GM21423 (cell line): ENCODE results near the gene REV3L.

Source experiments
- ATAC-seq: cut with Tn5 transposase; IDR thresholded peaks from one replicate; pipeline ENCODE4 v1.9.1; 2021; ENCODE audit warnings: mild to moderate bottlenecking, moderate library complexity; ENCODE audit not compliant: unreplicated experiment

Gene REV3L

DNA sequence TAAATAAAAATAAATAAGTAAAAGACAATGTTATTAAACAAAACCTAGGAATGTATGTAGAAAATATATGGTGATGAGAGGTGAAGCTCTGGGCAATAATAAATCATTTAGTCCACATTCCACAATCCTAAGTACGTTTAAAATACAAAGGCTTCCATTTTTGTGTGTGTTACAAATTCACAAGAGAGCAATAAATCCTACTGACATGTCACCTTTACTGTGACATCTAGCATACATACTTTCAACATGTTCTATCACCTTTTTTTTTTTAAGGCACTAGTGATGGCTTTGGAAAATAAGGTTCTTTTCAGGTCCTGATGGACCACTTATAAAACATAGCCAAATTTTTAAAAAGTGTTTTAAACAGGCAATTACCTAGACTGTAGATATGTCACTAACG lies 12.0 kb downstream of the REV3L start:
- ATAC-seq: no peak

DNA sequence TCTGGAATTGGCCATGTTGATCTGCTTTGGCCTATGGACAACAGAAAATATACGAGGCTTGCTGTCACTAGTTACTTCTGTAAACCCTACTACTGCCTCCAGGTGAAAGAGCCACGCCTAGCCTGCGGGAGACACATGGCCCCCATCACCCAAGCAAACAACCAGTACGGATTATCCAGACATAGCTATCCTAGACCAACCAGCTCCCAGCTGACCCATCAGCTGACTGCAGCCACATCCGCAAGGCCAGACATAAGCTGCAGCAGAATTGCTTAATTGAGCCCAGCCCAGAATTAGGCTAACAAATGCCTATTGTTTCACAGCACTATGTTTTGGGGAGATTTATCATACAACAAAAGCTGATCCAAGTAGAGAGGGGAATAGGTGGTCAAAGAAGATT lies 13.5 kb downstream of the REV3L start:
- ATAC-seq: no peak

GRCh38 chr6:111468329-111469012 lies 14.5 kb downstream of the REV3L start:
- no peak for ATAC-seq

- ATAC-seq: no peak
Measured at GRCh38 chr6:111464184-111464583, 18.8 kb downstream of the REV3L start.

- no peak for ATAC-seq
Measured at GRCh38 chr6:111462770-111463391, 20.1 kb downstream of the REV3L start.

DNA sequence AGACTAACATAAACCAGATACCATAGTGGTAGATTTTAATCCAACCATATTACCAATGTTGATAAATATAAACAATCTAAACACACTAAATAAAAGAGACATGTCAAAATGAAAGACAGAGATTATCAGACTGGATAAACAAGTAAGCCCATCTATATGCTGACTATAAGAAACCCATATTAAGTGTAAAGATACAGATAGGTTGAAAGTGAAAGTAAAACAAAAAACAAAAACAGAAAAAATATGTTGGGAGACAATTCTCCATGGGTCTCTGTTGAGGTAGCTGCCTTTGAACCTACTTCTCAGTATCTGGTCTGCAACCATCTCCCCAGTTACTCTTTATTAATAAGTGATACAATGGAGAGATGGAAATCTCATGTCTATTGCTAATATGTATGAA lies 21.2 kb downstream of the REV3L start:
- ATAC-seq: no peak

DNA sequence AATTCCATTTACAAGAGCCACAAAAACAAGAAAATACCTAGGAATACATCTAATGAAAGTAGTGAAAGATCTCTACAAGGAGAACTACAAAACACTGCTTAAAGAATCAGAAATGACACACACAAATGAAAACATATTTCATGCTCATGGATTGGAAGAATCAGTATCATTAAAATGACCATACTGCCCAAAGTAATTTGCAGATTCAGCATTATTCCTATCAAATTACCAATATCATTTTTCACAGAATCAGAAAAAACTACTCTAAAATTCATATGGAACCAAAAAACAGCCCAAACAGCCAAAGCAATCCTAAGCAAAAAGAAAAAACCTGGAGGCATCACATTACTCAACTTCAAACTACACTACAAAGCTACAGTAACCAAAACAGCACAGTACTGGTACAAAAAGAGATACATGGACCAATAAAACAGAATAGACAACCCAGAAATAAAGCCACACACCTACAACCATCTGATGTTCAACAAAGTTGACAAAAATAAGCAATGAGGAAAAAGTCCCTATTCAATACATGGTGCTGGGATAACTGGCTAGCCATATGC lies 24.3 kb downstream of the REV3L start:
- ATAC-seq: no peak

GRCh38 chr6:111456208-111456607 lies 26.8 kb downstream of the REV3L start:
- ATAC-seq: no peak

- no peak for ATAC-seq
Measured at GRCh38 chr6:111450636-111451035, 32.4 kb downstream of the REV3L start.

GRCh38 chr6:111450087-111450486 lies 32.9 kb downstream of the REV3L start:
- no peak for ATAC-seq

GRCh38 chr6:111449129-111449528 lies 33.9 kb downstream of the REV3L start:
- no peak for ATAC-seq

DNA sequence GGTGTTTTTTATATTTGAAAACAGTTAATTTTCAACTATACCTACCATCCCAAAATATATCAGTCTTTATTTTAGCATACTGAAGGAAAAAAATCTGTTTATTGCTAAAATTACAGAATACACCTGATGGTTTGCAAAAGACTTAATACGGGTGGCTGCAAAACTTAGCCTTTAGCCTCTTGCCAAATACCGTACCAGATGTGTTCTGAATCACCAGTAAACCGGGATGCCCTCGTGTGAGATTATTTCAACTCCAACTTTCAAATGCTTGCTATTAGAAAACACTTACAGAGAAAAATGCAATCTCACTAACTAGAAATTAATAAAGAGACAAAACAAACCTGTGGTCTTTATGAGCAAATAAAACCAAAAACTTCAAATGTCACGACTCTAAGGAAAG lies 36.0 kb downstream of the REV3L start:
- no peak for ATAC-seq

DNA sequence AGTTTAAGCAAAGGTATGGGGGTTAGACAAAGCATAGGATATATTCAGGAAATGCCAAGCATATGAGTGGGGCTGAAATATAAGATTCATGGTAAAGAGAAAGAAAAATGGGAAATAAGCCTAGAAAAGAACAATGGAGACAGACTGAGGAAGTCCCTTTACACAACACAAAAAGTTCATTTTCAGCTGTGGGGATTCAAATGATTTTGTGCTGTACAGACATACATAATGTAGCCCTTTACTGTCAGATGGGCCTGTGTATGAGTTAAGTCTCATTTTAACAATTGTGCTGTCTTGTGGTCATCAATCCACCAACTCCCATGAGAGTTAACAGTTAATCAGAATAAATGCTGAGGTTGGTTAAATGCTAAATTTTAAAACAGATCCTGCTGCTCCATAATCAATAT lies 37.2 kb downstream of the REV3L start:
- ATAC-seq: no peak

GRCh38 chr6:111444794-111445193 lies 38.2 kb downstream of the REV3L start:
- ATAC-seq: no peak

DNA sequence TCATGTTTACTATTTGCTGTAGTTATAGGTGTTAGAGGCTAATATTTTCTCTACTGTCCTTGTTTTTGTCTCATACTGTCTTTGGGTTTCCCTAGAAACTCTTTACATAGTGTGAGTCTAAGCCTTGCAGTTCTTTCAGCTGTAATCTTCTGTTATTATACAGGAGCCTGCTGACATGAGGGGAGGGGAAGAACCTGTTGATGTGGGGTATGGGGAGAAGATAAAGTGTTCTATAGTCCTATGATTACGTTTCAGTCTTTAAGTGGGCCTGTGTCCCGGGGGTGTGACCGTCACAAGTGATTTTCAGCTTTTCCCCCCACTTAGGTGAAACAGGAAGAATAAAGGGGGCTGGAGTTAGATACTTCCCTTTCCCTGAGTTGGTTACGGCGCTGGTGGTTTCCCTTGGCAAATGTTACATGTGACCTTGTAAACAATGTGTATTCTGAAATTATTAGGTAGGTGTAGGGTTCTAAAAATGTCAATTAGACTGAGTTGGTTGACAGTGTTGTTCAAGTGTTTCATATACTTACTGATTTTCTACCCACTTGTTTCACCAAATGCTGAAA lies 41.3 kb downstream of the REV3L start:
- peak; percentile 51 for ATAC-seq

DNA sequence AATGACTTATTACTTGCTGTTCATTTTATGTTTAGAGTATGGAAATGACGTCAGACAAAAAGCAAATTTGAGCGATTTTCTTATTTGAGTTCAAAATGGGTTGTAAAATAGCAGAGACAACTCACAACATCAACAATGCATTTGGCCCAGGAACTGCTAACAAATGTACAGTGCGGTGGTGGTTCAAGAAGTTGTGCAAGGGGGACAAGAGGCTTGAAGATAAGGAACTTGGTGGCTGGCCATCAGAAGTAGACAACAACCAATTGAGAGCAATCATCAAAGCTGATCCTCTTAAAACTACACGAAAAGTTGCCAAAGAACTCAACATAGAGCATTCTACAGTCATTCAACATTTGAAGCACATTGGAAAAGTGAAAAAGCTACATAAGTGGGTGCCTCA lies 43.8 kb downstream of the REV3L start:
- ATAC-seq: no peak

DNA sequence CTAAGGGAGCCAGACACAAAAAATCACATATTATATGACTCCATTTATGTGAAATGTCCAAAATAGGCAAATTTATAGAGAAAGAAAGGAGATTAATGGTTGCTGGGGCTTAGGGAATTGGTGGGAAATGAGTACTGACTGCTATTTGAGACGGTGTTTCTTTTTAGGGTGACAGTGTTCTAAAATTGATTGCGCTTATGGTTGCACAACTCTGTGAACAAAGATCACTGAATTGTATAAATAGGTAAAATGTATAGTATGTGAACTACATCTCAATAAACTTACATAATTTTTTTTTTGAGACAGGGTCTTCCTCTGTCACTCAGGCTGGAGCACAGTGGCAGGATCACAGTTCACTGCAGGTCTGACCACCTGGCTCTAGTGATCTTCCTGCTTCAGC lies 45.4 kb downstream of the REV3L start:
- ATAC-seq: no peak

DNA sequence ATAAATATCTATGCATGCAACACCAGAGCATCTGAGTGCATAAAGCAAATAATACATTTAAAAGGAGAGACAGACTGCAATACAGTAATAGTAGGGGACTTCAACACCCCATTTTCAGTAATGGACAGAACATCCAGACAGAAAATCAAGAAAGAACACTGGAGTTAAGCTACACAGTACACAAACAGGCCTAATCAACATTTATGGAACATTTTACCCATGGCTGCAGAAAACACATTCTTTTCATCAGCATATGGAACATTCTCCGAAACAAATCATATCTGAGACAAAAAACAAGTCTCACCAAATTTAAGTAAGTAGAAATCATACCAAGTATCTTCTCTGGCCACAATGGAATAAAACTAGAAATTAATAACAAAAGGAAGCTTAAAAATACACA lies 50.5 kb downstream of the REV3L start:
- ATAC-seq: no peak

- ATAC-seq: no peak
Measured at GRCh38 chr6:111430605-111431376, 52.2 kb downstream of the REV3L start.

GRCh38 chr6:111429571-111429970 lies 53.4 kb downstream of the REV3L start:
- ATAC-seq: no peak

DNA sequence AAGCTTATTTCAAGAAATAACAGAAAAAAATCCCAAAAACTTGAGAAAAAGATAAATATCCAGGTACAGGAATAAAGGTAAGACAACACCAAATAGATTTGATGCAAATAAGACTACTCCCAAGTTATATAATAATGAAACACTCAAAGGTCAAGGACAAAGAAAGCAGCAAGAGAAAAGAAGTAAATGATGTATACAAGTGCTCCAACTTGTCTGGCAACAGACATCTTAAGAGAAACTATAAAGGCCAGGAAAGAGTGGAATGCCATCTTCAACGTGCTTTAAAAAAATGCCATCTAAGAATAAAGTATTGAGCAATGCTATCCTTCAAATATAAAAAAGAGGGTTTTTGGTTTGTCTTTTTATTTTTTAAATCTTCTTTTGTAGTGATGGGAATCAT lies 54.2 kb downstream of the REV3L start:
- no peak for ATAC-seq
